Right hindlimb (tissue), 1 donor: ENCODE results near the gene YEATS2.
A peak's percentile ranks its signal among the peaks of the same experiment; 100 is the strongest.
"Not testable (repeated sequence)": the region's sequence is repeated elsewhere in the genome, so short reads cannot be mapped to it uniquely, and the experiment has no call there.

Experiments
- DNase-seq: peaks from one replicate; pipeline ENCODE4 v3.0.0-alpha.2; 2018

Gene YEATS2

DNA sequence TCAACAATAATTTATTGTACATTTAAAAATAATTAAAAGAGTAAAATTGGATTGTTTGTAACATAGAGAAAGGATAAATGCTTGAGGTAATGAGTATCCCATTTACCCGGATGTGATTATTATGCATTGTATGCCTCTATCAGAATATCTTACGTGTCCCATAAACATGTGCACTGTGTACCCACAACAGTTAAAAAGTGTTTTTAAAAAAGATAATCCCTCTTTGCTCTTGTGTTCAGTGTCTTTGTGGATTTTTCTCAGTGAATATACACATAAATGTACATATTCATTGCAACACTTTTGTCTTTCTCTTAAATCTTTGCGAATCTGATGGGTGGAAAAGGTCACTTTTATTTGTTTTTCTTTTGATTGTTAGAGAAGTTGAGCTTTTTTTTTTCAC is 20.4 kb downstream of the YEATS2 start:
- DNase-seq, result no peak

- DNase-seq, result no peak
Observed at GRCh38 chr3:183725387-183725786, 27.8 kb downstream of the YEATS2 start.

- DNase-seq, result no peak
Observed at GRCh38 chr3:183728204-183728603, 30.6 kb downstream of the YEATS2 start.

- DNase-seq, result no peak
Observed at GRCh38 chr3:183730361-183730760, 32.8 kb downstream of the YEATS2 start.

DNA sequence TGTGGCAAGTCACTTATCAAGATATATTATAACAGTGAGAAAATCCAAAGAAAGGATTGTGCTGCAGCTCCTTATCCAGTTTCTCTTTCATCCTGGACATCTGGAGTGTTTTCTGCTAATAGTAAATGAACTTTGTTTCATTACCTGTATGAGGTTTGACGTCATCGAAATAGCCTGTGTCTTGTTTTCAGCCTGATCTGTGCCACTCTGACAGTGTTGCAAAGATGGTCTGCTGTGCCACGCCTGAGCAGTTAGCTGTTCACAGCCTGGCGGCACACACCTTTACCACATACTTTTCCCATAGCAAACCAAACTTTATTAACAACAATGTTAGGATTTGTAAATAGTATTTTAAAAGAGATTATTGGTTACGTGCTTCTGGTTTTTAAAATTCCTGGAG is 34.0 kb downstream of the YEATS2 start:
- DNase-seq, result no peak

DNA sequence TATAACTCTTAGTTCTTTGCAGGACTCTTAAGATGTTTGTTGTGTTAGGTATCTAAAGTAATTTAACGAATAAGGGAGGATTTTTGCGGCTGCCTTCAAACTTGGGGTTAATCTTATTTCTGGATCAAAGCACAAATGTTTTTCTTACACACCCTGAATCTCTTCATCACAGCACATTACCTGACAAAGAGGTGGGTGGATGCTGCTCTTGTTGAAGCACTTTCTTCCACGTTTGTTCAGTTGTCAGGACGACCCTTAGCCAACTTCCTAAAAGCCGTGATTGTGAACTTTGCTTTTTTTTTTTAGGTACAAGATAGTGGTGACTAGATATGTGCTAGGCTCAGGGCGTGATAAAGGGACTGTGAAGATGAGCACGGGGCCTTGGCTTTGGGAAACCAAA is 36.0 kb downstream of the YEATS2 start:
- no peak for DNase-seq

GRCh38 chr3:183734750-183735494 is 37.3 kb downstream of the YEATS2 start:
- DNase-seq, result no peak

- DNase-seq, result no peak
Observed at GRCh38 chr3:183737116-183737515, 39.5 kb downstream of the YEATS2 start.

- DNase-seq, result not testable (repeated sequence)
Observed at GRCh38 chr3:183740154-183740553, 42.6 kb downstream of the YEATS2 start.

GRCh38 chr3:183743231-183743630 is 45.6 kb downstream of the YEATS2 start:
- no peak for DNase-seq

DNA sequence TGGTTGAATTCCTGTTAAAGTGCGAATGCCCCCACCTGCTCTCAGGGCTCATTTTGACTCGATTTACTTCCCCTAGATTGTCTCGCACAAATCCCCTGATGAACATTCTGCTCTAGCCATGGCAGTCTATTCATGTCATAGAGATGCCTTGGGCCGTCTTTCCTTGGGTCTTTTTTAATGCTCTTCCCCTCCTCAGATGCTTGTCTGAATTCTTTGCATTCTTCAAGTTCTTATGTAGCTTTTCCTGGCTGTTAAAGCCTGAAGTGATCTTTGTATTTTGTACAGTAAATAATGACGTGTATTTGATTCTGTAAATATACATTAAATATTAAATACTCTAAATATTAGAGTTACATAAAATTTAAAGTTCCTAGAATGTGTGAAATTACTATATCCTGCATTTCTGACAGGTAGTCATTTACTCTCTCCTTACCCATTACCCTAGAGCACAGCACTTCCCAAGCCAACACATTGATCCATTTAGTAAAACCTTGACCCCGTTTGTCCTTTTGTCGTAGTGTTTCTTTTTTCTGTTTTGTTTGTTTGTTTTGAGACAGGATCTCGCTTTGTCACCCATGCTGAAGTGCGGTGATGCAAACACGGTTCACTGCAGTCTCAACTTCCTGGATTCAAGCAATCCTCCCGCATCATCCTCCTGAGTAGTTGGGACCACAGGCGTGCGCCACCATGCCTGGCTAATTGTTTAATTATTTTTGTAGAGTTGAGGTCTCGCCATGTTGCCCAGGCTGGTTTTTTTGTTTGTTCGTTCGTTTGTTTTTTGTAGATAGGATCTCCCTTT is 47.9 kb downstream of the YEATS2 start:
- no peak for DNase-seq

DNA sequence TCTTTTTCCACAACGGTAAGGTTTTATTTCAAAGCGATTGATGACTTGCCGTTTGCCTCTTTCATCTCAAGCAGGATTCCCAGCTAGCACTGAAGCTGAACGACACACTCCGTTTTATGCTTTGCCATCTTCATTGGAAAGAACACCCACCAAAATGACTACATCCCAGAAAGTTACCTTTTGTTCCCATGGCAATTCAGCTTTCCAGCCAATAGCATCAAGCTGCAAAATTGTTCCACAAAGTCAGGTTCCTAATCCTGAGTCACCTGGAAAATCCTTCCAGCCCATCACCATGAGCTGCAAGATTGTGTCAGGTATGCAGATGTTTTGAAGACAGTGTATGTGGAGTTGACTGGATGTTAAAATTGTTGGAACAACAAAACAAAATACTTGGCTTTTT is 56.5 kb downstream of the YEATS2 start:
- DNase-seq, result no peak

GRCh38 chr3:183762304-183762703 is 64.7 kb downstream of the YEATS2 start:
- DNase-seq, result no peak

DNA sequence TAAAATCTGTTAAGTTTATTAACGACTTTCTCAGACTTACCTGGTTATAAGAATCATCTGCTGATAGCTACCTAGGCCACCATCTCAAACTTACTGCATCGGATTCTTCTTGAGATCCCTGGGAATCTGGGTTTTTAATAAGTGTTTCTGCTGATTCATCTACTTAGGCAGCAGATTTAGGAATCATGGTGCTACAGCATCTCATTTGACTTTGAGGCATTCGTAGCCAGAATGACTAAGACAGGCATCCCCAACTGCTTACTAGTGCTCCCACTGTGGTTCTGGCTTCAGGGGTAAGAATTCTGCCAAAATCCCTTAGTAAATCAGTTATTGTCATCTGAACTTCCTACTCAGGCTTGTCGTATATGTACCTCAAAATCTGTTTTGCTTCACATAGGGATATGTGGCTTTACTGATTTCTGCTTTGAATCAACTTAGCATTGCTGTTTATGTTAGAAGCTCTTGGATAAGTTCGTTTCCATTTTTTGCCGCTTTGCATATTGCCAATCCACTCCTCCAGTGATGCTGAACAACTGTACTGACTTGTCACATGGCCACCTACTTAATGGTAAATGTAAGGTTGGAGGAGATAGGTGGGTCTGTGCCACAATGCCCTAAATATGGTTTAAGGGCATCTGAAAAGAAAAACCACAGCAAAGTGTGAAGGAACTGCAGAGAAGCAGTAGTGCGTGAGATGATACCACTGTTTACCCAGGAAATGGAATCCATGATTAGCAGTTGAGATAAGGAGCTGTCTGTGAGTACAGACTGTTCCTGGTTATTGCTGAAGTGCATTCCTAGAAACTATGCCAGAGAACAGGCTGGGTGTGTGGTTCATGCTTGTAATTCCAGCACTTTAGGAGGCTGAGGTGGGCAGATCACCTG is 67.5 kb downstream of the YEATS2 start:
- DNase-seq, result no peak

- DNase-seq, result no peak
Observed at GRCh38 chr3:183766107-183766506, 68.5 kb downstream of the YEATS2 start.

GRCh38 chr3:183766745-183767606 is 69.4 kb downstream of the YEATS2 start:
- DNase-seq, result peak; percentile 62

GRCh38 chr3:183768114-183768513 is 70.5 kb downstream of the YEATS2 start:
- DNase-seq, result no peak

GRCh38 chr3:183769453-183769852 is 71.9 kb downstream of the YEATS2 start:
- no peak for DNase-seq

GRCh38 chr3:183774631-183775030 is 77.0 kb downstream of the YEATS2 start:
- DNase-seq, result no peak

DNA sequence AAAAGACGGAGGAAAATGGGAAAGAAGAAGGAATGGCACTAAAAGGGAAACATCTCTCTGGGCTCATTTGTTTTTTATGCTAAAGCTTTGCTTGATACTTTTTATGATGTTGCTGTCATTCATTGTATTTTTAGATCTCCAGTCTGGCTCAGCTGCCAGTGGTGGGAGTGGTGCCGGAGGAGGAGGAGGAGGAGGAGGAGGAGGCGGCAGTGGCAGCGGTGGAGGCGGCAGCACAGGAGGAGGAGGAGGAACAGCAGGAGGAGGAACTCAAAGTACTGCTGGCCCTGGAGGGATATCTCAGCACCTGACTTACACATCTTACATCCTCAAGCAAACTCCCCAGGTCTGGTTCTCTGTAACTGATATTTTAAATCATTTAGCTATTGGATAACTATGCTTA is 78.2 kb downstream of the YEATS2 start:
- DNase-seq, result peak; percentile 35

DNA sequence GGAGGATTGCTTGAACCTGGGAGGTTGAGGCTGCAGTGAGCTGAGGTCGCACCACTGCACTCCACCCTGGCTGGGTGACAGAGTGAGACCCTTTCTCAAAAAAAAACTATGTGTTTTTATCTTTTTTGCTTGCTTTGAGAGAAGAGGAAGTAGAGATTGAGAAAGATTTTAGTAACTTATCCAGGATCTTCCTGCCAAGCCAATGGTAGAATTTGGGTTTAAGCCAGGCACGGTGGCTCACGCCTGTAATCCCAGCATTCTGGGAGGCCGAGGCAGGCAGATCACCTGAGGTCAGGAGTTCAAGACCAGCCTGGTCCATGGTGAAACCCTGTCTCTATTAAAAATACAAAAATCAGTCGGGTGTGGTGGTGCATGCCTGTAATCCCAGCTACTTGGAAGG is 78.9 kb downstream of the YEATS2 start:
- DNase-seq, result not testable (repeated sequence)

DNA sequence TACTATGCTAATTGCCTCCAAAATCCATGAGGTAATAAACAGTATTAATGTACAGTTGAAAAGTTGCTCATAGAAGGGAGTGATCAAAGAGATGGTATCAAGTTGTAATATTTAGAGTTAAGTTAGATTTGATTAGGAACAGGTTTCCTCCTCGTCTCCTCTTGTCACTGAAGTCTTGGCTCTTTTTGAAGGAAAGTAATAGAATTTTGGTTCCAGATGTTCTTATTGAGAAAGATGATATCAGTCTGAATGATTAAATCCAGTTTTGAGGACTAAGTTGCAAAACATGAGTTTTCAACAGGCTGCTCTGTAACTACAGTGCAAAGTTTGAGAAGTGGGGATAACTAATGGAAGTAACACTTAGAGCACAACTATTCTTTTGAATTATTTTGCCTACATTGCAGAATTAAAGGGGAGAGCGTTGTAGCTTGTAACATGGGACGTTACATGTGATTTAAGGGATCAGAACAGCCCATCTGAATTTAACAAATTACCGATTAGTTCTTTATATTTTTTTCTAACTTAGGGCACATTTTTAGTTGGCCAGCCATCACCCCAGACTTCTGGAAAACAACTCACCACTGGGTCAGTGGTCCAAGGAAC is 79.5 kb downstream of the YEATS2 start:
- DNase-seq, result no peak
